K562 (cell line): ENCODE results near the gene XAB2. TPM values are rescaled to one million over a fixed set of nuclear protein-coding genes. Genes with fewer than 3 reads are reported as not detected.

Experiments used
- ARID1B ChIP-seq: fragments of 450-650 bp; IDR thresholded peaks from 2 replicates; pipeline ENCODE4 v1.6.1; 2016; ENCODE audit warnings: antibody characterized with exemption, mild to moderate bottlenecking, inconsistent platforms
- BRD4 ChIP-seq: fragments of 200-600 bp; sonication (generic); IDR thresholded peaks from 2 replicates; pipeline ENCODE4 v1.6.1; 2017; ENCODE audit warnings: inconsistent platforms
- FOXP1 ChIP-seq: sonication (generic); formaldehyde crosslinking; IDR thresholded peaks from 2 replicates; pipeline ENCODE4 v1.8.0; 2022; ENCODE audit warnings: mild to moderate bottlenecking, missing genetic modification reagents
- MAZ ChIP-seq, 2 experiments: fragments of 450-650 bp in 1 of 2; sonication (generic) in 1 of 2; formaldehyde crosslinking; IDR thresholded peaks in 1 of 2; conservative IDR thresholded peaks in 1 of 2; 2 replicates each; pipeline versions ENCODE4 v1.4.0 to v1.5.0; 2020; ENCODE audit warnings: mild to moderate bottlenecking in 1 of 2, missing genetic modification reagents in 1 of 2
- MBD2 ChIP-seq: sonication (generic); IDR thresholded peaks from 2 replicates; pipeline ENCODE4 v1.6.1; 2016; ENCODE audit warnings: low read depth, borderline replicate concordance
- NFIX ChIP-seq: fragments of 250-450 bp; sonication (Bioruptor Pico); IDR thresholded peaks from 2 replicates; pipeline ENCODE4 v1.4.0; 2020; ENCODE audit warnings: low read depth, mild to moderate bottlenecking, moderate library complexity
- PHB2 ChIP-seq: fragments of 450-650 bp; IDR thresholded peaks from 2 replicates; pipeline ENCODE4 v1.6.1; 2017; ENCODE audit warnings: low read depth
- SMARCC2 ChIP-seq: fragments of 450-650 bp; IDR thresholded peaks from 2 replicates; pipeline ENCODE4 v1.6.1; 2017; ENCODE audit warnings: antibody characterized with exemption, moderate library complexity, mild to moderate bottlenecking, low read depth
- TSC22D4 ChIP-seq: fragments of 450-650 bp; IDR thresholded peaks from 2 replicates; pipeline ENCODE4 v1.6.1; 2016; ENCODE audit warnings: missing genetic modification characterization, missing biosample characterization, control low read depth
- XRCC5 ChIP-seq: fragments of 200-400 bp; formaldehyde crosslinking; IDR thresholded peaks from 2 replicates; pipeline ENCODE4 v1.6.1; 2017; ENCODE audit warnings: low read depth, mild to moderate bottlenecking, low read length
- ZBTB7A ChIP-seq: IDR thresholded peaks from 2 replicates; pipeline ENCODE4 v1.6.1; 2011; ENCODE audit warnings: low read depth, mild to moderate bottlenecking, low read length, moderate library complexity, borderline replicate concordance; ENCODE audit not compliant: control insufficient read depth
- ZNF212 ChIP-seq: fragments of 450-650 bp; formaldehyde crosslinking; IDR thresholded peaks from 2 replicates; pipeline ENCODE4 v1.4.0; 2020; ENCODE audit warnings: mild to moderate bottlenecking
- ZNF224 ChIP-seq: sonication (generic); formaldehyde crosslinking; IDR thresholded peaks from 2 replicates; pipeline ENCODE4 v1.8.0; 2022; ENCODE audit warnings: mild to moderate bottlenecking, missing genetic modification reagents
- polyA plus RNA-seq, 8 experiments: library from polyadenylated mRNA; depleted of rRNA in 4 of 8; stranded (reverse) in 5 of 8; unstranded in 3 of 8; fragments of >200 nt; fragmentation: Nextera tagmentation in 2 of 8; fragmentation: Illumina TruSeq in 1 of 8; extraction: Ambion mirVana in 2 of 8; extraction: Trizol in 1 of 8; gene quantifications; 2 replicates each; pipeline versions ENCODE4 v1.2.1 to v1.2.3, GENCODE V29; 2011 to 2014; ENCODE audit warnings: inconsistent platforms in 1 of 8, missing spikeins in 1 of 8
- total RNA-seq, 7 experiments: library from RNA; depleted of rRNA in 6 of 7; stranded (reverse); fragments of >200 nt in 6 of 7; fragmentation: Illumina TruSeq in 2 of 7; extraction: Trizol in 2 of 7; gene quantifications; 2 replicates each; pipeline versions ENCODE4 v1.2.1 to v1.2.3, GENCODE V29; 2011 to 2021; ENCODE audit warnings: low replicate concordance in 1 of 7
- TF ChIP-seq, protein P1 (sequence below): fragments of 200-600 bp; sonication (generic); IDR thresholded peaks from one replicate; pipeline ENCODE4 v1.6.1; 2012; ENCODE audit warnings: mild to moderate bottlenecking, low read depth, low read length, inconsistent platforms
- TF ChIP-seq, protein P2 (sequence below), 2 experiments: fragments of 450-650 bp; conservative IDR thresholded peaks; 2 replicates each; pipeline ENCODE4 v1.6.1; 2017; ENCODE audit warnings: mild to moderate bottlenecking in 2 of 2, moderate library complexity in 2 of 2

The XAB2 gene
- total and polyA plus RNA-seq, 9 of the 15 experiments (the other 6 are each of a cell fraction or from before 2014, with no cell fraction given) = 0.21 to 58.3 (median 20.0) TPM

DNA sequence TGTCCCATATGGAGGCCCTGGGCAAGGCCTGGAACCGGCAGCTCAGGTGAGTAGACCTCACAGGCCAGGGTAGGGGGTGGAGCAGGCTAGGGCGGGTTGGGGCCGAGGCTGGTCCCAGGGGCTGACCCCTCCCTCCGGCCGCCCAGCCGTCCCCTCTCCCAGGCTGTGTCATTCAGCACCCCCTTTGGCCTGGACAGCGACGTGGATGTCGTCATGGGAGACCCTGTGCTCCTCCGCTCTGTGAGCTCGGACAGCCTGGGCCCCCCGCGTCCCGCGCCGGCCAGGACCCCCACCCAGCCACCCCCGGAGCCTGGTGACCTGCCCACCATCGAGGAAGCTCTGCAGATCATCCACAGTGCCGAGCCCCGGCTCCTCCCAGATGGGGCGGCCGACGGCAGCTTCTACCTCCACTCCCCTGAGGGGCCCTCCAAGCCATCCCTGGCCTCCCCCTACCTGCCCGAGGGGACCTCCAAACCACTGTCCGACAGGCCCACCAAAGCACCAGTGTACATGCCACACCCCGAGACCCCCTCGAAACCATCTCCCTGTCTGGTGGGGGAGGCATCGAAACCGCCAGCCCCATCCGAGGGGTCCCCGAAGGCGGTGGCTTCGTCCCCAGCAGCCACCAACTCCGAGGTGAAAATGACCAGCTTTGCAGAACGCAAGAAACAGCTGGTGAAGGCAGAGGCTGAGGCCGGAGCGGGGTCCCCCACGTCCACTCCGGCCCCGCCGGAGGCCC is 17.6 kb downstream of the XAB2 start (continued):
- TF ChIP-seq, protein P1, sequence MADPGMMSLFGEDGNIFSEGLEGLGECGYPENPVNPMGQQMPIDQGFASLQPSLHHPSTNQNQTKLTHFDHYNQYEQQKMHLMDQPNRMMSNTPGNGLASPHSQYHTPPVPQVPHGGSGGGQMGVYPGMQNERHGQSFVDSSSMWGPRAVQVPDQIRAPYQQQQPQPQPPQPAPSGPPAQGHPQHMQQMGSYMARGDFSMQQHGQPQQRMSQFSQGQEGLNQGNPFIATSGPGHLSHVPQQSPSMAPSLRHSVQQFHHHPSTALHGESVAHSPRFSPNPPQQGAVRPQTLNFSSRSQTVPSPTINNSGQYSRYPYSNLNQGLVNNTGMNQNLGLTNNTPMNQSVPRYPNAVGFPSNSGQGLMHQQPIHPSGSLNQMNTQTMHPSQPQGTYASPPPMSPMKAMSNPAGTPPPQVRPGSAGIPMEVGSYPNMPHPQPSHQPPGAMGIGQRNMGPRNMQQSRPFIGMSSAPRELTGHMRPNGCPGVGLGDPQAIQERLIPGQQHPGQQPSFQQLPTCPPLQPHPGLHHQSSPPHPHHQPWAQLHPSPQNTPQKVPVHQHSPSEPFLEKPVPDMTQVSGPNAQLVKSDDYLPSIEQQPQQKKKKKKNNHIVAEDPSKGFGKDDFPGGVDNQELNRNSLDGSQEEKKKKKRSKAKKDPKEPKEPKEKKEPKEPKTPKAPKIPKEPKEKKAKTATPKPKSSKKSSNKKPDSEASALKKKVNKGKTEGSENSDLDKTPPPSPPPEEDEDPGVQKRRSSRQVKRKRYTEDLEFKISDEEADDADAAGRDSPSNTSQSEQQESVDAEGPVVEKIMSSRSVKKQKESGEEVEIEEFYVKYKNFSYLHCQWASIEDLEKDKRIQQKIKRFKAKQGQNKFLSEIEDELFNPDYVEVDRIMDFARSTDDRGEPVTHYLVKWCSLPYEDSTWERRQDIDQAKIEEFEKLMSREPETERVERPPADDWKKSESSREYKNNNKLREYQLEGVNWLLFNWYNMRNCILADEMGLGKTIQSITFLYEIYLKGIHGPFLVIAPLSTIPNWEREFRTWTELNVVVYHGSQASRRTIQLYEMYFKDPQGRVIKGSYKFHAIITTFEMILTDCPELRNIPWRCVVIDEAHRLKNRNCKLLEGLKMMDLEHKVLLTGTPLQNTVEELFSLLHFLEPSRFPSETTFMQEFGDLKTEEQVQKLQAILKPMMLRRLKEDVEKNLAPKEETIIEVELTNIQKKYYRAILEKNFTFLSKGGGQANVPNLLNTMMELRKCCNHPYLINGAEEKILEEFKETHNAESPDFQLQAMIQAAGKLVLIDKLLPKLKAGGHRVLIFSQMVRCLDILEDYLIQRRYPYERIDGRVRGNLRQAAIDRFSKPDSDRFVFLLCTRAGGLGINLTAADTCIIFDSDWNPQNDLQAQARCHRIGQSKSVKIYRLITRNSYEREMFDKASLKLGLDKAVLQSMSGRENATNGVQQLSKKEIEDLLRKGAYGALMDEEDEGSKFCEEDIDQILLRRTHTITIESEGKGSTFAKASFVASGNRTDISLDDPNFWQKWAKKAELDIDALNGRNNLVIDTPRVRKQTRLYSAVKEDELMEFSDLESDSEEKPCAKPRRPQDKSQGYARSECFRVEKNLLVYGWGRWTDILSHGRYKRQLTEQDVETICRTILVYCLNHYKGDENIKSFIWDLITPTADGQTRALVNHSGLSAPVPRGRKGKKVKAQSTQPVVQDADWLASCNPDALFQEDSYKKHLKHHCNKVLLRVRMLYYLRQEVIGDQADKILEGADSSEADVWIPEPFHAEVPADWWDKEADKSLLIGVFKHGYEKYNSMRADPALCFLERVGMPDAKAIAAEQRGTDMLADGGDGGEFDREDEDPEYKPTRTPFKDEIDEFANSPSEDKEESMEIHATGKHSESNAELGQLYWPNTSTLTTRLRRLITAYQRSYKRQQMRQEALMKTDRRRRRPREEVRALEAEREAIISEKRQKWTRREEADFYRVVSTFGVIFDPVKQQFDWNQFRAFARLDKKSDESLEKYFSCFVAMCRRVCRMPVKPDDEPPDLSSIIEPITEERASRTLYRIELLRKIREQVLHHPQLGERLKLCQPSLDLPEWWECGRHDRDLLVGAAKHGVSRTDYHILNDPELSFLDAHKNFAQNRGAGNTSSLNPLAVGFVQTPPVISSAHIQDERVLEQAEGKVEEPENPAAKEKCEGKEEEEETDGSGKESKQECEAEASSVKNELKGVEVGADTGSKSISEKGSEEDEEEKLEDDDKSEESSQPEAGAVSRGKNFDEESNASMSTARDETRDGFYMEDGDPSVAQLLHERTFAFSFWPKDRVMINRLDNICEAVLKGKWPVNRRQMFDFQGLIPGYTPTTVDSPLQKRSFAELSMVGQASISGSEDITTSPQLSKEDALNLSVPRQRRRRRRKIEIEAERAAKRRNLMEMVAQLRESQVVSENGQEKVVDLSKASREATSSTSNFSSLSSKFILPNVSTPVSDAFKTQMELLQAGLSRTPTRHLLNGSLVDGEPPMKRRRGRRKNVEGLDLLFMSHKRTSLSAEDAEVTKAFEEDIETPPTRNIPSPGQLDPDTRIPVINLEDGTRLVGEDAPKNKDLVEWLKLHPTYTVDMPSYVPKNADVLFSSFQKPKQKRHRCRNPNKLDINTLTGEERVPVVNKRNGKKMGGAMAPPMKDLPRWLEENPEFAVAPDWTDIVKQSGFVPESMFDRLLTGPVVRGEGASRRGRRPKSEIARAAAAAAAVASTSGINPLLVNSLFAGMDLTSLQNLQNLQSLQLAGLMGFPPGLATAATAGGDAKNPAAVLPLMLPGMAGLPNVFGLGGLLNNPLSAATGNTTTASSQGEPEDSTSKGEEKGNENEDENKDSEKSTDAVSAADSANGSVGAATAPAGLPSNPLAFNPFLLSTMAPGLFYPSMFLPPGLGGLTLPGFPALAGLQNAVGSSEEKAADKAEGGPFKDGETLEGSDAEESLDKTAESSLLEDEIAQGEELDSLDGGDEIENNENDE = no peak
- no peak for TF ChIP-seq TSC22D4 (tag)
- no peak for TF ChIP-seq ZNF212
- TF ChIP-seq FOXP1 (CRISPR knock-in tag) = peak; percentile 47; the same call in 1 of the 2 replicates
- TF ChIP-seq BRD4 = no peak
- no peak for TF ChIP-seq ZNF224 (CRISPR knock-in tag)
- TF ChIP-seq SMARCC2 = no peak
- TF ChIP-seq ZBTB7A = peak; percentile 73; the same call in 1 of the 2 replicates
- TF ChIP-seq MBD2 = no peak
- TF ChIP-seq, protein P2, sequence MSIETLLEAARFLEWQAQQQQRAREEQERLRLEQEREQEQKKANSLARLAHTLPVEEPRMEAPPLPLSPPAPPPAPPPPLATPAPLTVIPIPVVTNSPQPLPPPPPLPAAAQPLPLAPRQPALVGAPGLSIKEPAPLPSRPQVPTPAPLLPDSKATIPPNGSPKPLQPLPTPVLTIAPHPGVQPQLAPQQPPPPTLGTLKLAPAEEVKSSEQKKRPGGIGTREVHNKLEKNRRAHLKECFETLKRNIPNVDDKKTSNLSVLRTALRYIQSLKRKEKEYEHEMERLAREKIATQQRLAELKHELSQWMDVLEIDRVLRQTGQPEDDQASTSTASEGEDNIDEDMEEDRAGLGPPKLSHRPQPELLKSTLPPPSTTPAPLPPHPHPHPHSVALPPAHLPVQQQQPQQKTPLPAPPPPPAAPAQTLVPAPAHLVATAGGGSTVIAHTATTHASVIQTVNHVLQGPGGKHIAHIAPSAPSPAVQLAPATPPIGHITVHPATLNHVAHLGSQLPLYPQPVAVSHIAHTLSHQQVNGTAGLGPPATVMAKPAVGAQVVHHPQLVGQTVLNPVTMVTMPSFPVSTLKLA (conservative IDR thresholded peaks at IDR 0.05) = no peak
- TF ChIP-seq NFIX (CRISPR knock-in tag) = no peak
- no peak for TF ChIP-seq PHB2
- TF ChIP-seq ARID1B = no peak
- TF ChIP-seq MAZ (CRISPR knock-in tag; conservative IDR thresholded peaks at IDR 0.05 in 1 of 2, IDR thresholded peaks at IDR 0.05 in 1 of 2) = no peak
- no peak for TF ChIP-seq XRCC5
